ENCODE results near the gene CRTC3. TPM values are rescaled to one million over a fixed set of nuclear protein-coding genes. Genes with fewer than 3 reads are reported as not detected.

Gene CRTC3
- total and polyA plus RNA-seq, 2 of the 13 experiments (the other 11 are each of a cell fraction or from before 2014, with no cell fraction given) = 8.4 to 11.8 TPM

DNA sequence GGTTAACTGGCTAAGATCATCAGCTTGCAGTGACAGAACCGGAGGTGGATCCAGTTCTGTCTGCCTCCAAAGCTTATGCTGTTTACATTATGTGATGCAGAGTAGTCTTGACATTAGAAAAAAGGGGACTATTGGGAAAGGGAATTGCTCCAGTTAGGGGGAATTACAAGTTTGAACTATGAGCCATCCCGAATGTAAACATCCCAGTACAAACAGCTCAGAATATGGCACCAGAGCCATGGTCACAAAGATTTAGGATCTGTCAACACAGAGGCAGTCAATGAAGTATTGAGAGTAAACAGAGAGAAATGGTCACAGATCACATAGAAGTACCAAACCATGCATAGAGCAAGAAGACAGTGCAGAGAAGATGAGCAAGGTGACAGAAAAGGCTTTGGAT lies 39.8 kb upstream of the CRTC3 start (continued):
- TF ChIP-seq CSRNP2 (CRISPR knock-in tag; conservative IDR thresholded peaks at IDR 0.05; ENCODE audit: low read depth) (no peak), SOX5 (CRISPR knock-in tag; IDR thresholded peaks at IDR 0.05; ENCODE audit: borderline replicate concordance) (peak; percentile 87), FOXO4 (CRISPR knock-in tag; conservative IDR thresholded peaks at IDR 0.05) (no peak), NR2F6 (IDR thresholded peaks at IDR 0.05) (peak; percentile 95), NR2F6 (CRISPR knock-in tag; IDR thresholded peaks at IDR 0.05) (peak; percentile 90), ZNF281 (CRISPR knock-in tag; IDR thresholded peaks at IDR 0.05; ENCODE audit: borderline replicate concordance) (peak; percentile 59; the same call in 1 of the 2 replicates), MAZ (IDR thresholded peaks at IDR 0.05; ENCODE audit: borderline replicate concordance, low read depth, low read length) (no peak), MAZ (CRISPR knock-in tag; IDR thresholded peaks at IDR 0.05; ENCODE audit: low read depth) (peak; percentile 35; the same call in 1 of the 2 replicates), HOXA5 (CRISPR knock-in tag; IDR thresholded peaks at IDR 0.05) (peak; percentile 68; the same call in 1 of the 2 replicates), PAX8 (CRISPR knock-in tag; IDR thresholded peaks at IDR 0.05; ENCODE audit: borderline replicate concordance) (no peak), MLX (CRISPR knock-in tag; IDR thresholded peaks at IDR 0.05) (peak; percentile 86)
- TF ChIP-seq, protein P1, sequence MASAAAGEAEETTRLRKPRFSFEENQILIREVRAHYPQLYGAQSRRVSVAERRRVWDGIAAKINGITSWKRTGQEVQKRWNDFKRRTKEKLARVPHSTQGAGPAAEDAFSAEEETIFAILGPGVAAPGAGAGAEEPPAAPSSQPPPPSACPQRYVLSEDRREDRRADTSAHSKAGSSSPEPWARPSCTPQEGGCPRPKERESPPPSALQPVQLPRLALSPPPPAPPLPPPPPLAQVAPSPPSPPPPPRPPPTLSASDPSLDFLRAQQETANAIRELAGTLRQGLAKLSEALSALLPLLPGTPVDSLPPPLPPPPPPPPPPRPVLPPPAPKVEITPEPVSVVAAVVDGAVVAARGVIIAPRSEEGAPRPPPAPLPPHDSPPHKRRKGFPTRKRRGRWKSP (CRISPR knock-in tag; IDR thresholded peaks at IDR 0.05) = no peak; the same call in 1 of the 2 replicates
- TF ChIP-seq, protein P2, sequence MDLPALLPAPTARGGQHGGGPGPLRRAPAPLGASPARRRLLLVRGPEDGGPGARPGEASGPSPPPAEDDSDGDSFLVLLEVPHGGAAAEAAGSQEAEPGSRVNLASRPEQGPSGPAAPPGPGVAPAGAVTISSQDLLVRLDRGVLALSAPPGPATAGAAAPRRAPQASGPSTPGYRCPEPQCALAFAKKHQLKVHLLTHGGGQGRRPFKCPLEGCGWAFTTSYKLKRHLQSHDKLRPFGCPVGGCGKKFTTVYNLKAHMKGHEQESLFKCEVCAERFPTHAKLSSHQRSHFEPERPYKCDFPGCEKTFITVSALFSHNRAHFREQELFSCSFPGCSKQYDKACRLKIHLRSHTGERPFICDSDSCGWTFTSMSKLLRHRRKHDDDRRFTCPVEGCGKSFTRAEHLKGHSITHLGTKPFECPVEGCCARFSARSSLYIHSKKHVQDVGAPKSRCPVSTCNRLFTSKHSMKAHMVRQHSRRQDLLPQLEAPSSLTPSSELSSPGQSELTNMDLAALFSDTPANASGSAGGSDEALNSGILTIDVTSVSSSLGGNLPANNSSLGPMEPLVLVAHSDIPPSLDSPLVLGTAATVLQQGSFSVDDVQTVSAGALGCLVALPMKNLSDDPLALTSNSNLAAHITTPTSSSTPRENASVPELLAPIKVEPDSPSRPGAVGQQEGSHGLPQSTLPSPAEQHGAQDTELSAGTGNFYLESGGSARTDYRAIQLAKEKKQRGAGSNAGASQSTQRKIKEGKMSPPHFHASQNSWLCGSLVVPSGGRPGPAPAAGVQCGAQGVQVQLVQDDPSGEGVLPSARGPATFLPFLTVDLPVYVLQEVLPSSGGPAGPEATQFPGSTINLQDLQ (CRISPR knock-in tag; IDR thresholded peaks at IDR 0.05) = no peak
- TF ChIP-seq, protein P3, sequence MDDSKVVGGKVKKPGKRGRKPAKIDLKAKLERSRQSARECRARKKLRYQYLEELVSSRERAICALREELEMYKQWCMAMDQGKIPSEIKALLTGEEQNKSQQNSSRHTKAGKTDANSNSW (CRISPR knock-in tag; IDR thresholded peaks at IDR 0.05; ENCODE audit: borderline replicate concordance) = no peak
- TF ChIP-seq, protein P4, sequence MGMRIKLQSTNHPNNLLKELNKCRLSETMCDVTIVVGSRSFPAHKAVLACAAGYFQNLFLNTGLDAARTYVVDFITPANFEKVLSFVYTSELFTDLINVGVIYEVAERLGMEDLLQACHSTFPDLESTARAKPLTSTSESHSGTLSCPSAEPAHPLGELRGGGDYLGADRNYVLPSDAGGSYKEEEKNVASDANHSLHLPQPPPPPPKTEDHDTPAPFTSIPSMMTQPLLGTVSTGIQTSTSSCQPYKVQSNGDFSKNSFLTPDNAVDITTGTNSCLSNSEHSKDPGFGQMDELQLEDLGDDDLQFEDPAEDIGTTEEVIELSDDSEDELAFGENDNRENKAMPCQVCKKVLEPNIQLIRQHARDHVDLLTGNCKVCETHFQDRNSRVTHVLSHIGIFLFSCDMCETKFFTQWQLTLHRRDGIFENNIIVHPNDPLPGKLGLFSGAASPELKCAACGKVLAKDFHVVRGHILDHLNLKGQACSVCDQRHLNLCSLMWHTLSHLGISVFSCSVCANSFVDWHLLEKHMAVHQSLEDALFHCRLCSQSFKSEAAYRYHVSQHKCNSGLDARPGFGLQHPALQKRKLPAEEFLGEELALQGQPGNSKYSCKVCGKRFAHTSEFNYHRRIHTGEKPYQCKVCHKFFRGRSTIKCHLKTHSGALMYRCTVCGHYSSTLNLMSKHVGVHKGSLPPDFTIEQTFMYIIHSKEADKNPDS (CRISPR knock-in tag; IDR thresholded peaks at IDR 0.05) = no peak
